Nephron (organoid): Measurements from ENCODE around the gene EFNB3.

Experiments
- H3K27ac Mint-ChIP-seq, 3 experiments: 2 replicates each; pipeline ENCODE4 v1.8.0; 2020; ENCODE audit warnings: mixed read lengths in 3 of 3, mild to moderate bottlenecking in 2 of 3, moderate library complexity in 1 of 3
- H3K27me3 Mint-ChIP-seq: 2 replicates; pipeline ENCODE4 v1.8.0; 2021; ENCODE audit warnings: low read depth, mild to moderate bottlenecking, moderate library complexity, mixed read lengths
- H3K36me3 Mint-ChIP-seq: 2 replicates; pipeline ENCODE4 v1.8.0; 2020; ENCODE audit warnings: low read depth, mixed read lengths
- H3K4me1 Mint-ChIP-seq: 2 replicates; pipeline ENCODE4 v1.8.0; 2020; ENCODE audit warnings: mixed read lengths
- H3K4me3 Mint-ChIP-seq, 3 experiments: 2 replicates each; pipeline ENCODE4 v1.8.0; 2020; ENCODE audit warnings: mild to moderate bottlenecking in 3 of 3, mixed read lengths in 3 of 3, moderate library complexity in 2 of 3
- H3K9me3 Mint-ChIP-seq: 2 replicates; pipeline ENCODE4 v1.8.0; 2020; ENCODE audit warnings: mixed read lengths
- CTCF ChIP-seq, 3 experiments: fragments of 200-600 bp; sonication (generic); IDR thresholded peaks; one replicate each; pipeline ENCODE4 v1.5.0; 2021; ENCODE audit warnings: antibody characterized with exemption in 3 of 3; ENCODE audit not compliant: unreplicated experiment in 3 of 3

EFNB3 gene

DNA sequence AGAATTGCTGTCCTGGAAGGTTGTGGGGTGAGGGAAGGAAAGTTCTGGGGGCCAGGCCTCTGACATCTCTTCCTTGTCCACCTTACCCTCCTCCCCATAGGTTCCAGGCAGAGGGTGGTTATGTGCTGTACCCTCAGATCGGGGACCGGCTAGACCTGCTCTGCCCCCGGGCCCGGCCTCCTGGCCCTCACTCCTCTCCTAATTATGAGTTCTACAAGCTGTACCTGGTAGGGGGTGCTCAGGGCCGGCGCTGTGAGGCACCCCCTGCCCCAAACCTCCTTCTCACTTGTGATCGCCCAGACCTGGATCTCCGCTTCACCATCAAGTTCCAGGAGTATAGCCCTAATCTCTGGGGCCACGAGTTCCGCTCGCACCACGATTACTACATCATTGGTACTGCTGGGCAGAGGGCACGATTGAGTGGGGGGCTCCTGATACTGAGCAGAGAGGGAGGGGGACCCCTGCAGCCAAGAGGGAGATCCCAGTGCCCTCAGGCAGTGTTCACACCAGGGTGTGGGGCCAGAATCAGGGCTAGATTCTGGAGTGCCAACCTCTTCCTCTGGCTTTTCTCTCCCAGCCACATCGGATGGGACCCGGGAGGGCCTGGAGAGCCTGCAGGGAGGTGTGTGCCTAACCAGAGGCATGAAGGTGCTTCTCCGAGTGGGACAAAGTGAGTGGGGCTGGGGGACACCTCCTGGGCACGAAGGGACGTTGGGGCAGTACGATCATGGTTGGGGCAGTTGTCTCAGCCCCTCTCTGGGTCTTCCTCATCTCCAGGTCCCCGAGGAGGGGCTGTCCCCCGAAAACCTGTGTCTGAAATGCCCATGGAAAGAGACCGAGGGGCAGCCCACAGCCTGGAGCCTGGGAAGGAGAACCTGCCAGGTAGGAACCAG lies 3.1 kb downstream of the EFNB3 start:
- peaks cover 48% of the 10 kb centered on the region for H3K27me3 Mint-ChIP-seq
- peaks cover 17% of the 10 kb centered on the region for H3K36me3 Mint-ChIP-seq
- no peaks in the 10 kb centered on the region for H3K9me3 Mint-ChIP-seq
- H3K4me3 Mint-ChIP-seq: peak overlapping the region; percentile 11 to 55 (median 45)
- TF ChIP-seq CTCF (IDR thresholded peaks at IDR 0.05; ENCODE audit: unreplicated experiment in 3 of 3): no peak
- no peak overlapping the region for H3K27ac Mint-ChIP-seq
- peaks cover 47% of the 10 kb centered on the region for H3K4me1 Mint-ChIP-seq

DNA sequence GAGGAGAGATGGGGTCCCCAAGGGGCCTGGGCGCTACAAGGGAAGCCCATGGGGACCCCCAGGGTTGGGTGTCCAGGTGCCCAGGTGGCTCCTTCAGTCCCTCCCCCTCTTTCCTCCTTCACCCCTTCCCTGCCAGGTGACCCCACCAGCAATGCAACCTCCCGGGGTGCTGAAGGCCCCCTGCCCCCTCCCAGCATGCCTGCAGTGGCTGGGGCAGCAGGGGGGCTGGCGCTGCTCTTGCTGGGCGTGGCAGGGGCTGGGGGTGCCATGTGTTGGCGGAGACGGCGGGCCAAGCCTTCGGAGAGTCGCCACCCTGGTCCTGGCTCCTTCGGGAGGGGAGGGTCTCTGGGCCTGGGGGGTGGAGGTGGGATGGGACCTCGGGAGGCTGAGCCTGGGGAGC lies 4.0 kb downstream of the EFNB3 start:
- peaks cover 13% of the 10 kb centered on the region for H3K36me3 Mint-ChIP-seq
- peaks cover 56% of the 10 kb centered on the region for H3K27me3 Mint-ChIP-seq
- H3K9me3 Mint-ChIP-seq: no peaks in the 10 kb centered on the region
- H3K4me3 Mint-ChIP-seq: no peak overlapping the region
- no peak overlapping the region for H3K27ac Mint-ChIP-seq
- TF ChIP-seq CTCF (IDR thresholded peaks at IDR 0.05; ENCODE audit: unreplicated experiment in 3 of 3): no peak
- H3K4me1 Mint-ChIP-seq: peaks cover 39% of the 10 kb centered on the region

DNA sequence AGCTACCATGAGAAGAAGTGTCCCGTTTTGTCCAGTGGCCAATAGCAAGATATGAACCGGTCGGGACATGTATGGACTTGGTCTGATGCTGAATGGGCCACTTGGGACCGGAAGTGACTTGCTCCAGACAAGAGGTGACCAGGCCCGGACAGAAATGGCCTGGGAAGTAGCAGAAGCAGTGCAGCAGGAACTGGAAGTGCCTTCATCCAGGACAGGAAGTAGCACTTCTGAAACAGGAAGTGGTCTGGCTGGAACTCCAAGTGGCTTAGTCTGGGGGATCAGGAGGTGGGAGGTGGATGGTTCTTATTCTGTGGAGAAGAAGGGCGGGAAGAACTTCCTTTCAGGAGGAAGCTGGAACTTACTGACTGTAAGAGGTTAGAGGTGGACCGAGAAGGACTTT lies 5.3 kb downstream of the EFNB3 start:
- Mint-ChIP-seq H3K36me3 (peaks cover 13% of the 10 kb centered on the region), H3K27me3 (peaks cover 56% of the 10 kb centered on the region), H3K9me3 (no peaks in the 10 kb centered on the region), H3K4me1 (peaks cover 33% of the 10 kb centered on the region), H3K4me3 (peak overlapping the region in 1 of 3 experiments; percentile 49), H3K27ac (no peak overlapping the region)
- TF ChIP-seq CTCF (IDR thresholded peaks at IDR 0.05; ENCODE audit: unreplicated experiment in 3 of 3): no peak

GRCh38 chr17:7711051-7711755 lies 6.2 kb downstream of the EFNB3 start:
- peak in 1 of 3 experiments; percentile 7 for TF ChIP-seq CTCF (IDR thresholded peaks at IDR 0.05; ENCODE audit: unreplicated experiment in 3 of 3)
- H3K27me3 Mint-ChIP-seq: peaks cover 56% of the 10 kb centered on the region
- H3K9me3 Mint-ChIP-seq: no peaks in the 10 kb centered on the region
- H3K27ac Mint-ChIP-seq: peak overlapping the region in 2 of 3 experiments; percentile 14 to 18
- no peak overlapping the region for H3K4me3 Mint-ChIP-seq
- H3K36me3 Mint-ChIP-seq: peaks cover 13% of the 10 kb centered on the region
- H3K4me1 Mint-ChIP-seq: peaks cover 30% of the 10 kb centered on the region

- H3K27me3 Mint-ChIP-seq: peaks cover 55% of the 10 kb centered on the region
- H3K27ac Mint-ChIP-seq: peak overlapping the region in 1 of 3 experiments; percentile 20
These were observed 7.2 kb downstream of the EFNB3 start for GRCh38 chr17:7712111-7712771.

More at GRCh38 chr17:7712111-7712771, 7.2 kb downstream of the EFNB3 start:
- peaks cover 13% of the 10 kb centered on the region for H3K36me3 Mint-ChIP-seq
- H3K4me3 Mint-ChIP-seq: peak overlapping the region in 1 of 3 experiments; percentile 17
- TF ChIP-seq CTCF (IDR thresholded peaks at IDR 0.05; ENCODE audit: unreplicated experiment in 3 of 3): no peak
- H3K9me3 Mint-ChIP-seq: no peaks in the 10 kb centered on the region
- peaks cover 31% of the 10 kb centered on the region for H3K4me1 Mint-ChIP-seq
